NCI-H2107 treated with DMSO at 0.1 percent for 48 hours (cell line): ENCODE measurements around the gene SCN2A.
"Not testable (repeated sequence)": the region's sequence is repeated elsewhere in the genome, so short reads cannot be mapped to it uniquely, and the experiment has no call there.

ENCODE experiments used
- DNase-seq: peaks from one replicate; lab custom pipeline; 2025; ENCODE audit not compliant: unreplicated experiment; lab: John Stamatoyannopoulos, UW

The SCN2A gene

GRCh38 chr2:165251366-165251765 lies 12.2 kb downstream of the SCN2A start:
- peak; percentile 38 for DNase-seq

GRCh38 chr2:165253178-165253577 lies 14.0 kb downstream of the SCN2A start:
- no peak for DNase-seq

GRCh38 chr2:165256618-165257017 lies 17.4 kb downstream of the SCN2A start:
- no peak for DNase-seq

GRCh38 chr2:165260347-165260746 lies 21.1 kb downstream of the SCN2A start:
- DNase-seq: not testable (repeated sequence)

- no peak for DNase-seq
Measured at GRCh38 chr2:165268754-165269153, 29.5 kb downstream of the SCN2A start.

GRCh38 chr2:165273176-165273575 lies 34.0 kb downstream of the SCN2A start:
- DNase-seq: no peak

- no peak for DNase-seq
Measured at GRCh38 chr2:165274698-165275097, 35.5 kb downstream of the SCN2A start.

- DNase-seq: no peak
Measured at GRCh38 chr2:165275932-165276331, 36.7 kb downstream of the SCN2A start.

GRCh38 chr2:165277295-165277694 lies 38.1 kb downstream of the SCN2A start:
- no peak for DNase-seq

- no peak for DNase-seq
Measured at GRCh38 chr2:165277860-165278656, 38.8 kb downstream of the SCN2A start.

- DNase-seq: no peak
Measured at GRCh38 chr2:165280356-165280755, 41.1 kb downstream of the SCN2A start.

GRCh38 chr2:165281387-165281786 lies 42.2 kb downstream of the SCN2A start:
- no peak for DNase-seq

- DNase-seq: no peak
Measured at GRCh38 chr2:165283342-165283741, 44.1 kb downstream of the SCN2A start.

GRCh38 chr2:165287094-165287778 lies 48.0 kb downstream of the SCN2A start:
- no peak for DNase-seq

- DNase-seq: no peak
Measured at GRCh38 chr2:165289069-165289468, 49.9 kb downstream of the SCN2A start.

- DNase-seq: peak; percentile 83
Measured at GRCh38 chr2:165293440-165294420, 54.5 kb downstream of the SCN2A start.

- no peak for DNase-seq
Measured at GRCh38 chr2:165294912-165295311, 55.7 kb downstream of the SCN2A start.

- no peak for DNase-seq
Measured at GRCh38 chr2:165295643-165296042, 56.4 kb downstream of the SCN2A start.

GRCh38 chr2:165305391-165306096 lies 66.3 kb downstream of the SCN2A start:
- DNase-seq: no peak

- DNase-seq: no peak
Measured at GRCh38 chr2:165307317-165307716, 68.1 kb downstream of the SCN2A start.

GRCh38 chr2:165311949-165312348 lies 72.7 kb downstream of the SCN2A start:
- no peak for DNase-seq
